Measurements from ENCODE around the gene GATAD2A.
A peak's percentile ranks its signal among the peaks of the same experiment; 100 is the strongest.

DNA sequence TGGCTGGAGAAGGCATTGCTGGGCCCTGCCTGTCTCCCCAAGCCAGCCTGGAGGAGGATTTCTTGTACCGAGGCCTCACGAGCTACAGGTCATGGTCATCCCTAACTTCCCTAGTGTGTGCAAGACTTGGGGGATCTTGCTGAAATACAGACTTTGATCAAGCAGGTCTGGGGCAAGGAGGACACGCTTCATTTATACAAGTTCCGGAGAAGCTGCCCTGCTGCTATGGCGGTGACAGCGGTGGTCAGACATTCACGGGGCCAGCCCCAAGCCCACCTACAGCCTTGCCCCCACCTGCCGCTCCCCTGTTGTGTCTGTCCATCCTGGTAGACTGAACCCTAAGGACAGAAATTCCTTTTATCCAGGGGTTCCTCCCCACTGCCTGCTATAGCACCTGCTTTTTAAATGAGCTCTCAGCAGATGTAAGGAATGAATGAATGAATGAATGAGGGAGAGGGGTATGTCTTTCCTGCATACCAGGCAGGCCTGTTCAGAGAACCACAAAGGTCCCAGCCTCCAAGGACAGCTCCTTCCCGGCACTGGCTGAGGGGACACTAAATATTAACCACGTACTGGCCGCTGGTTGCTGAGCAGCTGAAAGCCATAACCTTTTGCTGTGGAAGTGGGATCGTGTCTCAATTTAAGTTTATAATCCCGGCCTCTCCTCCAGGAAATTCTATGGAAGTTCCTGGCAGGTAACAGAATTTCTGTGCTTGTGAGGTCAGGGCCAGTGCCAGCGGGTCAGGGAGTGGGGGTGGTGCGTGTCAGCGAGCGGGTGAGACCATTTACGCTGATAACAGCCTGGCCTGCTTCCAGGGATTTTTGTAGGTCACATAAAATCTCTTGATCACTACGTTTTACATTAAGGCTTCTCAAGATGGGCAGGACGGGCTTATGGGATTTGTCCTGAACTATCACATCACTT lies 82.7 kb downstream of the GATAD2A start:
- 0 out of 2 replicates have a peak, but pooled peaks have one; percentile 3 for TF ChIP-seq MTA3 (IDR thresholded peaks at IDR 0.05; ENCODE audit: borderline replicate concordance, low read length)
- no peak for TF ChIP-seq BHLHE40 (IDR thresholded peaks at IDR 0.05; ENCODE audit: borderline replicate concordance in 1 of 2, low read depth in 2 of 2, low read length in 1 of 2)
- TF ChIP-seq ZNF384 (IDR thresholded peaks at IDR 0.05; ENCODE audit: borderline replicate concordance, low read depth, low read length), result no peak
- TF ChIP-seq, protein P1, sequence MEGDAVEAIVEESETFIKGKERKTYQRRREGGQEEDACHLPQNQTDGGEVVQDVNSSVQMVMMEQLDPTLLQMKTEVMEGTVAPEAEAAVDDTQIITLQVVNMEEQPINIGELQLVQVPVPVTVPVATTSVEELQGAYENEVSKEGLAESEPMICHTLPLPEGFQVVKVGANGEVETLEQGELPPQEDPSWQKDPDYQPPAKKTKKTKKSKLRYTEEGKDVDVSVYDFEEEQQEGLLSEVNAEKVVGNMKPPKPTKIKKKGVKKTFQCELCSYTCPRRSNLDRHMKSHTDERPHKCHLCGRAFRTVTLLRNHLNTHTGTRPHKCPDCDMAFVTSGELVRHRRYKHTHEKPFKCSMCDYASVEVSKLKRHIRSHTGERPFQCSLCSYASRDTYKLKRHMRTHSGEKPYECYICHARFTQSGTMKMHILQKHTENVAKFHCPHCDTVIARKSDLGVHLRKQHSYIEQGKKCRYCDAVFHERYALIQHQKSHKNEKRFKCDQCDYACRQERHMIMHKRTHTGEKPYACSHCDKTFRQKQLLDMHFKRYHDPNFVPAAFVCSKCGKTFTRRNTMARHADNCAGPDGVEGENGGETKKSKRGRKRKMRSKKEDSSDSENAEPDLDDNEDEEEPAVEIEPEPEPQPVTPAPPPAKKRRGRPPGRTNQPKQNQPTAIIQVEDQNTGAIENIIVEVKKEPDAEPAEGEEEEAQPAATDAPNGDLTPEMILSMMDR (IDR thresholded peaks at IDR 0.05 in 2 of 3, conservative IDR thresholded peaks at IDR 0.05 in 1 of 3; ENCODE audit: control insufficient read depth in 2 of 3, extremely low read depth in 1 of 3, insufficient read depth in 1 of 3, low read depth in 3 of 3, low read length in 3 of 3), result no peak
- no peak for TF ChIP-seq SIN3A (IDR thresholded peaks at IDR 0.05; ENCODE audit: low read depth, low read length)
- no peak for TF ChIP-seq SMC3 (IDR thresholded peaks at IDR 0.05; ENCODE audit: borderline replicate concordance, low read length)

All from GM12878 (cell line).